IMR-90 (cell line): ENCODE data around the gene GNB2. TPM values are rescaled to one million over a fixed set of nuclear protein-coding genes. Genes with fewer than 3 reads are reported as not detected.

Experiments
- ATAC-seq: fragments of 200-7000 bp; cut with Tn5 transposase; 2 replicates; pipeline ENCODE4 v1.9.1; 2020; ENCODE audit warnings: low read depth, mild to moderate bottlenecking, moderate library complexity
- BruUV-seq: library from RNA; stranded (reverse); fragments of 400-500 nt; replicated peaks from 2 replicates; lab custom pipeline; 2021; lab: Mats Ljungman, UMichigan
- CTCF ChIA-PET: fragments of 300-600 bp; formaldehyde crosslinking; extraction: SDS; loops from one replicate; lab custom pipeline; 2021; ENCODE audit warnings: antibody characterized with exemption; lab: Yijun Ruan, JAX
- POLR2A ChIA-PET: fragments of 300-600 bp; sonication (Branson Sonifier 250); formaldehyde crosslinking; loops from one replicate; lab custom pipeline; 2022; ENCODE audit warnings: antibody characterized with exemption; ENCODE audit not compliant: unreplicated experiment; lab: Charles Lee
- DNase-seq: peaks from one replicate; pipeline ENCODE4 v3.0.0; 2013
- H2AFZ ChIP-seq: replicated peaks from 2 replicates; pipeline ENCODE3; 2013; ENCODE audit warnings: low read length, mild to moderate bottlenecking; ENCODE audit not compliant: poor library complexity
- H2AK5ac ChIP-seq: 2 replicates; pipeline ENCODE4 v1.6.1; 2013; ENCODE audit warnings: low read depth, low read length, inconsistent platforms
- H2AK9ac ChIP-seq: replicated peaks from 2 replicates; pipeline ENCODE3; 2013; ENCODE audit warnings: mild to moderate bottlenecking, low read depth, low read length, moderate library complexity; ENCODE audit not compliant: poor library complexity
- H2BK120ac ChIP-seq: 2 replicates; pipeline ENCODE4 v1.6.1; 2013; ENCODE audit warnings: low read depth, low read length, inconsistent platforms
- H2BK15ac ChIP-seq: 3 replicates; pipeline ENCODE4 v1.6.1; 2013; ENCODE audit warnings: low read depth, low read length, inconsistent platforms
- H2BK20ac ChIP-seq: 2 replicates; pipeline ENCODE4 v1.6.1; 2013; ENCODE audit warnings: low read depth, mild to moderate bottlenecking, inconsistent platforms, low read length, moderate library complexity
- H2BK5ac ChIP-seq: 2 replicates; pipeline ENCODE4 v1.6.1; 2013; ENCODE audit warnings: mild to moderate bottlenecking, low read depth, low read length, inconsistent platforms; ENCODE audit not compliant: poor library complexity, severe bottlenecking
- H3K14ac ChIP-seq: replicated peaks from 2 replicates; pipeline ENCODE4 v1.6.1; 2013; ENCODE audit warnings: low read depth, low read length, inconsistent platforms
- H3K18ac ChIP-seq: 2 replicates; pipeline ENCODE4 v1.6.1; 2013; ENCODE audit warnings: low read depth, low read length, control low read depth
- H3K23ac ChIP-seq: 2 replicates; pipeline ENCODE4 v1.6.1; 2013; ENCODE audit warnings: low read depth, low read length, inconsistent platforms
- H3K27ac ChIP-seq: 2 replicates; pipeline ENCODE4 v1.5.1; 2013; ENCODE audit warnings: mild to moderate bottlenecking, control low read depth, low read length; ENCODE audit not compliant: insufficient read depth
- H3K27me3 ChIP-seq: 2 replicates; pipeline ENCODE4 v1.6.1; 2013; ENCODE audit warnings: low read length; ENCODE audit not compliant: control insufficient read depth, insufficient read depth
- H3K36me3 ChIP-seq: 2 replicates; pipeline ENCODE4 v1.6.1; 2013; ENCODE audit warnings: low read length, mixed read lengths; ENCODE audit not compliant: control insufficient read depth, insufficient read depth
- H3K4ac ChIP-seq: 2 replicates; pipeline ENCODE4 v1.6.1; 2013; ENCODE audit warnings: low read depth, low read length, inconsistent platforms
- H3K4me1 ChIP-seq: 2 replicates; pipeline ENCODE4 v1.6.1; 2013; ENCODE audit warnings: low read length, mixed read lengths; ENCODE audit not compliant: control insufficient read depth, insufficient read depth
- H3K4me2 ChIP-seq: 2 replicates; pipeline ENCODE4 v1.6.1; 2013; ENCODE audit warnings: low read depth, mild to moderate bottlenecking, control low read depth, low read length, moderate library complexity
- H3K4me3 ChIP-seq: 2 replicates; pipeline ENCODE4 v1.5.1; 2013; ENCODE audit warnings: low read depth, mild to moderate bottlenecking, control low read depth, low read length, moderate library complexity; ENCODE audit not compliant: insufficient read depth
- H3K56ac ChIP-seq: 2 replicates; pipeline ENCODE4 v1.6.1; 2013; ENCODE audit warnings: low read length, inconsistent platforms; ENCODE audit not compliant: insufficient read depth; ENCODE audit errors: extremely low read depth
- H3K79me1 ChIP-seq, 2 experiments: 2 replicates each; pipeline ENCODE4 v1.6.1; 2013; ENCODE audit warnings: low read length in 2 of 2, inconsistent platforms in 1 of 2, low read depth in 1 of 2
- H3K9ac ChIP-seq: 2 replicates; pipeline ENCODE4 v1.6.1; 2013; ENCODE audit warnings: low read depth, low read length, control low read depth
- H3K9me1 ChIP-seq: 2 replicates; pipeline ENCODE4 v1.6.1; 2013; ENCODE audit warnings: low read length, inconsistent platforms; ENCODE audit not compliant: insufficient read depth
- H3K9me3 ChIP-seq: 2 replicates; pipeline ENCODE4 v1.6.1; 2013; ENCODE audit warnings: low read length; ENCODE audit not compliant: control insufficient read depth, insufficient read depth
- H4K20me1 ChIP-seq: 2 replicates; pipeline ENCODE4 v1.6.1; 2013; ENCODE audit warnings: low read length, inconsistent platforms; ENCODE audit not compliant: insufficient read depth
- H4K5ac ChIP-seq: 2 replicates; pipeline ENCODE4 v1.6.1; 2013; ENCODE audit warnings: mild to moderate bottlenecking, low read depth, low read length, control low read depth
- H4K8ac ChIP-seq, 2 experiments: 2 replicates each; pipeline ENCODE4 v1.6.1; 2013; ENCODE audit warnings: low read depth in 2 of 2, low read length in 2 of 2, control low read depth in 1 of 2, inconsistent platforms in 1 of 2
- H4K91ac ChIP-seq: 2 replicates; pipeline ENCODE4 v1.6.1; 2013; ENCODE audit warnings: low read depth, low read length, inconsistent platforms; ENCODE audit not compliant: insufficient read depth
- CHD1 ChIP-seq: IDR thresholded peaks from 2 replicates; pipeline ENCODE4 v1.6.1; 2012; ENCODE audit warnings: low read depth, low read length, improper control_type of control experiment
- FOS ChIP-seq: fragments of 150-350 bp; IDR thresholded peaks from 2 replicates; pipeline ENCODE4 v1.6.1; 2016; ENCODE audit warnings: low read depth, low read length
- NFE2L2 ChIP-seq: fragments of 150-350 bp; IDR thresholded peaks from 2 replicates; pipeline ENCODE4 v1.6.1; 2016; ENCODE audit warnings: low read depth, mild to moderate bottlenecking, low read length
- POLR2A ChIP-seq: IDR thresholded peaks from 2 replicates; pipeline ENCODE4 v1.6.1; 2012; ENCODE audit warnings: mild to moderate bottlenecking, low read depth, low read length
- RCOR1 ChIP-seq: IDR thresholded peaks from 2 replicates; pipeline ENCODE4 v1.6.1; 2012; ENCODE audit warnings: mild to moderate bottlenecking, low read length, improper control_type of control experiment; ENCODE audit not compliant: insufficient replicate concordance
- RFX5 ChIP-seq: IDR thresholded peaks from 2 replicates; pipeline ENCODE4 v1.8.0; 2012; ENCODE audit warnings: low read depth, mild to moderate bottlenecking, low read length, moderate library complexity
- WGBS, 2 experiments: methylation state at CpG; one replicate each; pipeline versions ENCODE4 v1.1.5 to v1.1.7; 2013; ENCODE audit warnings: missing lambda C conversion rate in 2 of 2; ENCODE audit not compliant: insufficient read length in 1 of 2; ENCODE audit errors: extremely low coverage in 2 of 2; 5-methylcytosine and 5-hydroxymethylcytosine counted together
- dilution Hi-C: fragments of 300-500 bp; cut with HindIII; formaldehyde crosslinking; loops from one replicate; pipeline ENCODE4 v1.14.3; 2018; ENCODE audit warnings: low sequenced_read_pairs; ENCODE audit not compliant: unreplicated experiment
- in situ Hi-C: fragments of 300-500 bp; cut with MboI; formaldehyde crosslinking; loops from 3 replicates; pipeline ENCODE4 v1.14.3; 2019; ENCODE audit warnings: low sequenced_read_pairs, inconsistent platforms, mixed read lengths
- intact Hi-C: fragments of 100-400 bp; cut with micrococcal nuclease; formaldehyde crosslinking; loops from 2 replicates; pipeline ENCODE4 v1.10.0; 2022
- polyA plus RNA-seq, 3 experiments: library from polyadenylated mRNA; depleted of rRNA; stranded (reverse); fragments of >200 nt; gene quantifications; 2 replicates each; pipeline ENCODE4 v1.2.3, GENCODE V29; 2012; ENCODE audit warnings: low replicate concordance in 1 of 3
- total RNA-seq: library from RNA; depleted of rRNA; stranded (reverse); fragments of >200 nt; gene quantifications from 2 replicates; pipeline ENCODE4 v1.2.3, GENCODE V29; 2012
- TF ChIP-seq, protein P1 (sequence below): conservative IDR thresholded peaks from 2 replicates; pipeline ENCODE4 v1.5.1; 2012; ENCODE audit warnings: mild to moderate bottlenecking, low read depth, low read length, improper control_type of control experiment
- TF ChIP-seq, protein P2 (sequence below): fragments of 150-350 bp; IDR thresholded peaks from 2 replicates; pipeline ENCODE4 v1.6.1; 2016; ENCODE audit warnings: low read depth, mild to moderate bottlenecking, low read length, moderate library complexity, borderline replicate concordance
- TF ChIP-seq, protein P3 (sequence below): fragments of 150-350 bp; IDR thresholded peaks from 2 replicates; pipeline ENCODE4 v1.6.1; 2017; ENCODE audit warnings: mild to moderate bottlenecking, antibody characterized with exemption, low read length, low read depth

GNB2 gene
- total and polyA plus RNA-seq, 2 of the 4 experiments (the other 2 are of a cell fraction) = 62.0 to 279 TPM

GRCh38 chr7:100654908-100655831 is 18.4 kb upstream of the GNB2 start:
- H2AFZ ChIP-seq = no peak overlapping the region
- no peak overlapping the region for H3K4ac ChIP-seq
- intact Hi-C loops = no loop called here
- H3K23ac ChIP-seq = no peak overlapping the region
- ChIA-PET CTCF (no interaction called here), POLR2A (no interaction called here)
- H2BK15ac ChIP-seq = no peak overlapping the region
- H3K9ac ChIP-seq = no peak overlapping the region
- ATAC-seq (no peak), DNase-seq (no peak)
- peaks cover 2% of the 10 kb centered on the region; the same call in 1 of the 2 replicates for H3K9me3 ChIP-seq
- H2BK20ac ChIP-seq = no peak overlapping the region
- peaks cover 25% of the 10 kb centered on the region for H3K27me3 ChIP-seq
- in situ Hi-C loops = no loop called here
- 46% methylated on average over 6 of the region's 25 CpGs; no CpG with 5 or more reads in 1 of the 2 experiments for WGBS, 2 experiments
- no peaks in the 10 kb centered on the region for H3K9me1 ChIP-seq
- no peaks in the 10 kb centered on the region for H3K36me3 ChIP-seq
- no peak overlapping the region for H3K56ac ChIP-seq
- TF ChIP-seq, protein P1, sequence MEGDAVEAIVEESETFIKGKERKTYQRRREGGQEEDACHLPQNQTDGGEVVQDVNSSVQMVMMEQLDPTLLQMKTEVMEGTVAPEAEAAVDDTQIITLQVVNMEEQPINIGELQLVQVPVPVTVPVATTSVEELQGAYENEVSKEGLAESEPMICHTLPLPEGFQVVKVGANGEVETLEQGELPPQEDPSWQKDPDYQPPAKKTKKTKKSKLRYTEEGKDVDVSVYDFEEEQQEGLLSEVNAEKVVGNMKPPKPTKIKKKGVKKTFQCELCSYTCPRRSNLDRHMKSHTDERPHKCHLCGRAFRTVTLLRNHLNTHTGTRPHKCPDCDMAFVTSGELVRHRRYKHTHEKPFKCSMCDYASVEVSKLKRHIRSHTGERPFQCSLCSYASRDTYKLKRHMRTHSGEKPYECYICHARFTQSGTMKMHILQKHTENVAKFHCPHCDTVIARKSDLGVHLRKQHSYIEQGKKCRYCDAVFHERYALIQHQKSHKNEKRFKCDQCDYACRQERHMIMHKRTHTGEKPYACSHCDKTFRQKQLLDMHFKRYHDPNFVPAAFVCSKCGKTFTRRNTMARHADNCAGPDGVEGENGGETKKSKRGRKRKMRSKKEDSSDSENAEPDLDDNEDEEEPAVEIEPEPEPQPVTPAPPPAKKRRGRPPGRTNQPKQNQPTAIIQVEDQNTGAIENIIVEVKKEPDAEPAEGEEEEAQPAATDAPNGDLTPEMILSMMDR = no peak
- TF ChIP-seq, protein P2, sequence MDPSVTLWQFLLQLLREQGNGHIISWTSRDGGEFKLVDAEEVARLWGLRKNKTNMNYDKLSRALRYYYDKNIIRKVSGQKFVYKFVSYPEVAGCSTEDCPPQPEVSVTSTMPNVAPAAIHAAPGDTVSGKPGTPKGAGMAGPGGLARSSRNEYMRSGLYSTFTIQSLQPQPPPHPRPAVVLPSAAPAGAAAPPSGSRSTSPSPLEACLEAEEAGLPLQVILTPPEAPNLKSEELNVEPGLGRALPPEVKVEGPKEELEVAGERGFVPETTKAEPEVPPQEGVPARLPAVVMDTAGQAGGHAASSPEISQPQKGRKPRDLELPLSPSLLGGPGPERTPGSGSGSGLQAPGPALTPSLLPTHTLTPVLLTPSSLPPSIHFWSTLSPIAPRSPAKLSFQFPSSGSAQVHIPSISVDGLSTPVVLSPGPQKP = no peak
- TF ChIP-seq, protein P3, sequence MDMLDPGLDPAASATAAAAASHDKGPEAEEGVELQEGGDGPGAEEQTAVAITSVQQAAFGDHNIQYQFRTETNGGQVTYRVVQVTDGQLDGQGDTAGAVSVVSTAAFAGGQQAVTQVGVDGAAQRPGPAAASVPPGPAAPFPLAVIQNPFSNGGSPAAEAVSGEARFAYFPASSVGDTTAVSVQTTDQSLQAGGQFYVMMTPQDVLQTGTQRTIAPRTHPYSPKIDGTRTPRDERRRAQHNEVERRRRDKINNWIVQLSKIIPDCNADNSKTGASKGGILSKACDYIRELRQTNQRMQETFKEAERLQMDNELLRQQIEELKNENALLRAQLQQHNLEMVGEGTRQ = no peak
- TF ChIP-seq CHD1 = no peak
- TF ChIP-seq FOS = no peak
- TF ChIP-seq NFE2L2 = no peak
- no peak for TF ChIP-seq POLR2A
- no peak for TF ChIP-seq RFX5
- TF ChIP-seq RCOR1 = no peak
- no TSS peak for BruUV-seq
- no peak overlapping the region for H3K14ac ChIP-seq
- no peak overlapping the region for H3K4me2 ChIP-seq
- H4K8ac ChIP-seq = no peak overlapping the region
- no peak overlapping the region for H2BK5ac ChIP-seq
- dilution Hi-C loops = no loop called here
- H3K79me1 ChIP-seq = no peaks in the 10 kb centered on the region
- no peaks in the 10 kb centered on the region for H4K20me1 ChIP-seq
- no peak overlapping the region for H2AK9ac ChIP-seq
- no peak overlapping the region for H2BK120ac ChIP-seq
- no peak overlapping the region for H4K91ac ChIP-seq
- H3K18ac ChIP-seq = no peak overlapping the region
- H3K4me1 ChIP-seq = no peaks in the 10 kb centered on the region
- H4K5ac ChIP-seq = no peak overlapping the region
- no peak overlapping the region for H3K27ac ChIP-seq
- no peak overlapping the region for H3K4me3 ChIP-seq
- no peak overlapping the region for H2AK5ac ChIP-seq
